Astrocyte of the spinal cord (primary cell): ENCODE measurements around the gene DLG3.

Experiments used
- DNase-seq: peaks from one replicate; pipeline ENCODE4 v3.0.0; 2011; ENCODE audit warnings: low read depth, low spot score
- H3K4me3 ChIP-seq: 2 replicates; pipeline ENCODE4 v1.5.1; 2011; ENCODE audit warnings: low read depth, mild to moderate bottlenecking, low read length, moderate library complexity
- CTCF ChIP-seq: IDR thresholded peaks from 2 replicates; pipeline ENCODE4 v1.5.1; 2012; ENCODE audit warnings: low read depth, mild to moderate bottlenecking, low read length, inconsistent platforms
- in situ Hi-C: cut with HindIII; loops from 2 replicates; pipeline ENCODE4 v1.10.0; 2017; ENCODE audit warnings: low sequenced_read_pairs

The DLG3 gene

GRCh38 chrX:70479922-70480659 lies 35.5 kb downstream of the DLG3 start:
- no peak for TF ChIP-seq CTCF
- in situ Hi-C loops = no loop called here
- DNase-seq = no peak
- no peak overlapping the region for H3K4me3 ChIP-seq

- no peak overlapping the region for H3K4me3 ChIP-seq
- no peak for TF ChIP-seq CTCF
- in situ Hi-C loops = no loop called here
- no peak for DNase-seq
Measured at GRCh38 chrX:70480660-70481018, 36.0 kb downstream of the DLG3 start.

- in situ Hi-C loops = no loop called here
- no peak for DNase-seq
- no peak overlapping the region for H3K4me3 ChIP-seq
- no peak for TF ChIP-seq CTCF
Measured at GRCh38 chrX:70481471-70482270, 37.0 kb downstream of the DLG3 start.

- no peak overlapping the region for H3K4me3 ChIP-seq
- no peak for TF ChIP-seq CTCF
- in situ Hi-C loops = no loop called here
- no peak for DNase-seq
Measured at GRCh38 chrX:70482300-70482699, 37.7 kb downstream of the DLG3 start.

- TF ChIP-seq CTCF = no peak
- H3K4me3 ChIP-seq = no peak overlapping the region
- no peak for DNase-seq
- in situ Hi-C loops = no loop called here
Measured at GRCh38 chrX:70485466-70485865, 40.8 kb downstream of the DLG3 start.

- DNase-seq = no peak
- in situ Hi-C loops = no loop called here
- no peak overlapping the region for H3K4me3 ChIP-seq
- TF ChIP-seq CTCF = no peak
Measured at GRCh38 chrX:70488856-70489255, 44.2 kb downstream of the DLG3 start.
